Retinal pigment epithelial cell (primary cell): ENCODE data around the gene WDPCP.

Source experiments
- DNase-seq: peaks from one replicate; pipeline ENCODE4 v3.0.0-alpha.2; 2010; ENCODE audit warnings: low read depth
- H3K4me3 ChIP-seq: 2 replicates; pipeline ENCODE4 v1.5.1; 2011; ENCODE audit warnings: mild to moderate bottlenecking, low read length, control low read depth, moderate library complexity
- CTCF ChIP-seq: conservative IDR thresholded peaks from 2 replicates; pipeline ENCODE4 v1.5.1; 2011; ENCODE audit warnings: low read depth, low read length, control low read depth, inconsistent platforms

WDPCP gene

GRCh38 chr2:63444565-63445288, 143.6 kb downstream of the WDPCP start:
- no peak for DNase-seq
- no peak overlapping the region for H3K4me3 ChIP-seq
- no peak for TF ChIP-seq CTCF

GRCh38 chr2:63440612-63441011, 147.7 kb downstream of the WDPCP start:
- H3K4me3 ChIP-seq, result no peak overlapping the region
- DNase-seq, result no peak
- no peak for TF ChIP-seq CTCF

GRCh38 chr2:63438181-63438580, 150.1 kb downstream of the WDPCP start:
- no peak overlapping the region for H3K4me3 ChIP-seq
- no peak for TF ChIP-seq CTCF
- no peak for DNase-seq

GRCh38 chr2:63436488-63436887, 151.8 kb downstream of the WDPCP start:
- no peak for TF ChIP-seq CTCF
- H3K4me3 ChIP-seq, result no peak overlapping the region
- no peak for DNase-seq

GRCh38 chr2:63435070-63435469, 153.2 kb downstream of the WDPCP start:
- no peak overlapping the region for H3K4me3 ChIP-seq
- no peak for DNase-seq
- TF ChIP-seq CTCF, result no peak

GRCh38 chr2:63434024-63435001, 154.0 kb downstream of the WDPCP start:
- no peak for DNase-seq
- no peak overlapping the region for H3K4me3 ChIP-seq
- TF ChIP-seq CTCF, result no peak
